SH-SY5Y (cell line): ENCODE results near the gene CAB39.

Experiments
- GATA2 ChIP-seq: IDR thresholded peaks from 2 replicates; pipeline ENCODE4 v1.6.1; 2011; ENCODE audit warnings: mild to moderate bottlenecking, low read depth, low read length
- GATA3 ChIP-seq: IDR thresholded peaks from 2 replicates; pipeline ENCODE4 v1.6.1; 2011; ENCODE audit warnings: low read depth, mild to moderate bottlenecking, low read length, moderate library complexity

DNA sequence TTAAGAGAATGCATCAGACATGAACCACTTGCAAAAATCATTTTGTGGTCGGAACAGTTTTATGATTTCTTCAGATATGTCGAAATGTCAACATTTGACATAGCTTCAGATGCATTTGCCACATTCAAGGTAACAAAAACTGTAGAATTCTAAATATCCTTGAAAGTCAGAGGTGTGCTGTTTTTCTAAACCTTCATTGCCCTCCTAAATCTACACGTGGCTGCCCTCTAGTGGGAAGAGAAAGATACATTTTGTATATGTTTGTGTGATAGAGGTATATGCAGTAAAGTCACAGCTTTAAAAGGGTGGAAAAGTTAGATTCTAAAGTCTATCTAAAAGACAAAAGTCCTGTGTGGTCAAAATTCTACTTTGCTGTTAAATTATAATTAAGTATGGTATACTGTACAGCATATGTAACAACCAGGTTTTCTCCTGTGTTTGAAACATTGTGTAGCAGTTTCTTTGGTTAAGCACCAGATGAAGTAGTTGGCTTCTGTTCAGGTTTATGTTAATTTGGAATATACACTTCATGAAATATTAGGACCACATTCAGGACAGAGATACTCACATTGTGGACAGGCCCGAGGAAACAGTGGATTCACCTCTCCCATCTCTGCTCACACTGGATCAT lies 86.2 kb downstream of the CAB39 start:
- TF ChIP-seq GATA2 (no peak), GATA3 (no peak)
